Cardiac muscle cell (in vitro differentiated cells and primary cell): ENCODE measurements around the gene APOC4. TPM values are rescaled to one million over a fixed set of nuclear protein-coding genes. Genes with fewer than 3 reads are reported as not detected.

Source experiments
- DNase-seq, 2 donors: peaks; one replicate each; pipeline versions ENCODE4 v3.0.0 to v3.0.0-alpha.2; 2010 to 2017; ENCODE audit warnings: low read depth in 1 of 2, low spot score in 1 of 2
- H3K27ac ChIP-seq: fragments of 200-600 bp; sonication (generic); 2 replicates; pipeline ENCODE4 v1.5.1; 2016
- H3K27me3 ChIP-seq: fragments of 200-600 bp; sonication (generic); 2 replicates; pipeline ENCODE4 v1.6.0; 2016; ENCODE audit warnings: control low read depth
- H3K36me3 ChIP-seq: fragments of 200-600 bp; sonication (generic); 2 replicates; pipeline ENCODE4 v1.5.1; 2016; ENCODE audit warnings: control low read depth
- H3K4me1 ChIP-seq: fragments of 200-600 bp; sonication (generic); 2 replicates; pipeline ENCODE4 v1.8.1; 2017; ENCODE audit warnings: low read depth, mild to moderate bottlenecking, mixed run types
- H3K4me3 ChIP-seq: fragments of 200-600 bp; sonication (generic); 2 replicates; pipeline ENCODE4 v1.5.1; 2016; ENCODE audit warnings: mild to moderate bottlenecking
- H3K9me3 ChIP-seq: fragments of 200-600 bp; sonication (generic); 2 replicates; pipeline ENCODE4 v1.5.1; 2017; ENCODE audit warnings: low read depth, mild to moderate bottlenecking, control low read depth
- CTCF ChIP-seq: IDR thresholded peaks from 2 replicates; pipeline ENCODE4 v1.5.1; 2012; ENCODE audit warnings: low read depth, mild to moderate bottlenecking, low read length
- polyA plus RNA-seq: library from polyadenylated mRNA; unstranded; fragments of >200 nt; fragmentation: Nextera tagmentation; extraction: Ambion mirVana; gene quantifications from 2 replicates; pipeline ENCODE4 v1.2.1, GENCODE V29; 2016
- total RNA-seq: library from RNA; depleted of rRNA; stranded (reverse); fragments of >200 nt; gene quantifications from 2 replicates; pipeline ENCODE4 v1.2.3, GENCODE V29; 2016

The APOC4 gene
- total and polyA plus RNA-seq, 2 experiments from 2014 or later = not detected

DNA sequence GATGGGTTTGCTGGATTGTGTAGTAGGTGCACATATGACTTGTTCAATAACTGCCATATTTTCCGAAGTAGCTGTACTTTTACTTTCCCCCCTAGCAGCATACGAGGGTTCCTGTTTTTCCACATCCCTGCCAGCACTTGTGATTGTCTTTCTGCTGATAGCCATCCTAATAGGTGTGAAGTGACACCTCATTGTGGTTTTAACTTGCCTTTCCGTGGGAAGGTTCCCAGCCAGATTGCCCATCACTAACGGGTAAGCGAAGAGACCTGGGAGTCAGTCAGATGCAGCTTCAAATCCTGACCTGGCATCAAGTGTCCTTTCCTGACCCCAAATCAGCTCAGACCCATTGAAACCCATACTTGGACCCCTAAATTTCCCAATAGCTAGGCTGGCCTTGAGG is 17.7 kb downstream of the APOC4 start:
- no peak overlapping the region for H3K27ac ChIP-seq
- no peak for TF ChIP-seq CTCF

DNA sequence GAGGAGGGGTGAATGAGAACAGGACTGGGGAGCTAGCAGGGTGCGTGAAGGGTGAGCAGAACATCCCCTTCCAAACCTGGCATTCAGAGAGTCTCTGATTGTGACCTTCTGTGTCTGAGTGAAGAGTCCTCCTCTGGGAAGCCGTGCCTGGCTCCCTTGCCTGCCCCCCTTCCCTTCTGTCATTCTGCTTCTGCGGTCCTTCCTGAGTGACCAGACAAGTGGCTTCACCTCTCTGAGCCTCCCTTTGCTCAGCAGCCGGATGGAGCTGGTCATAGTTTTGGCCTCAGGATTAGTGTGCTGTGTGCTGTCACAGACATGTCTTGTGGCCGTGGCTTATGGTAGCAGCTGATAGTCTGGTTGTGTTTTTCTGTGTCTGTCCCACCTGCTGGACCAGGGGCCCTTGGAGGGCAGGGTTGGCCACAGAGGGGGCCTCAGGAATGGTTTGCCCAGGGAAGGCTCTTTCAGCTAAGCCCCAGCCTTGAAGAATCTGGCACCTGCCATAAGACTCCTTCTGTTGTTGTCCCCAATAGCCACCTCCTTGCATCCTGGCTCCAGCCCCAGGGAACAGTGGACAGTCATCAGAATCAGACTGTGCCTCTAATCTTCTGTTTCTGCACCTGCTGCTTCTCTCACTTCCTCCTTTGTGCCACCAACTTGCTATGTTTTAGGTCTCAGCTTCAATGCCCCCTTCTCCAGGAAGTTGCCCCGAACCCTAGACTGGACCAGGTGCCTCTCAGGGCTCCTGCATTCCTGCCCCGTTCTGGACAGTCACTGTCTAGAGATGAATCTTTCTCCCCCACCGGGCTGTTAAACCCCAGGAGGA is 19.1 kb downstream of the APOC4 start:
- no peak for TF ChIP-seq CTCF
- H3K36me3 ChIP-seq = peaks cover 8% of the 10 kb centered on the region
- H3K27me3 ChIP-seq = no peaks in the 10 kb centered on the region
- H3K9me3 ChIP-seq = no peaks in the 10 kb centered on the region
- no peak overlapping the region for H3K4me3 ChIP-seq
- peaks cover 8% of the 10 kb centered on the region for H3K4me1 ChIP-seq
- no peak for DNase-seq
- no peak overlapping the region for H3K27ac ChIP-seq

More for the DNA sequence above, 17.7 kb downstream of the APOC4 start:
- no peaks in the 10 kb centered on the region for H3K27me3 ChIP-seq
- H3K9me3 ChIP-seq = no peaks in the 10 kb centered on the region
- peaks cover 4% of the 10 kb centered on the region for H3K36me3 ChIP-seq
- H3K4me3 ChIP-seq = no peak overlapping the region
- DNase-seq = no peak
- peaks cover 9% of the 10 kb centered on the region for H3K4me1 ChIP-seq

DNA sequence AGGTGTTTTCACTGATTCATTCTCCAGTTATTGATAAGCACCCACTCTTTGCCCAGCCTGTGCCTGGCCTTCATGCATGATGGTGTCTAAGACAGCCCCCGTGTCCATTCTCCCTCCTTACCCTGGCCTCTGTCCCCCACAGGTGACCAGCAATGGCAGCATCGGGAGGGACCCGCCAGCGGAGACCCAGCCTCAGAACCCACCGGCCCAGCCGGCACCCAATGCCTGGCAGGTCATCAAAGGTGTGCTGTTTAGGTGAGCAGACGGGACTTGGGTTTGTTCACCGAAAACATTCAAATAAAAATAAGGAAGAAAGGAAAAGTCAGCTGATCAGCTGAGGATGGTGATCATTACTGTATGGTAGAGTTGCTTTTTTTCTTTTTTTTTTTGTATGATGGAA is 19.8 kb downstream of the APOC4 start:
- Histone ChIP-seq H3K4me3 (no peak overlapping the region), H3K36me3 (peaks cover 8% of the 10 kb centered on the region), H3K4me1 (peaks cover under 1% of the 10 kb centered on the region), H3K27me3 (no peaks in the 10 kb centered on the region), H3K9me3 (no peaks in the 10 kb centered on the region), H3K27ac (no peak overlapping the region)
- DNase-seq = no peak
- TF ChIP-seq CTCF = no peak

GRCh38 chr19:44968118-44968517 is 26.1 kb downstream of the APOC4 start:
- DNase-seq = no peak
- Histone ChIP-seq H3K9me3 (no peaks in the 10 kb centered on the region), H3K4me1 (no peaks in the 10 kb centered on the region), H3K27me3 (no peaks in the 10 kb centered on the region), H3K27ac (no peak overlapping the region), H3K36me3 (peaks cover 13% of the 10 kb centered on the region), H3K4me3 (no peak overlapping the region)
- no peak for TF ChIP-seq CTCF

DNA sequence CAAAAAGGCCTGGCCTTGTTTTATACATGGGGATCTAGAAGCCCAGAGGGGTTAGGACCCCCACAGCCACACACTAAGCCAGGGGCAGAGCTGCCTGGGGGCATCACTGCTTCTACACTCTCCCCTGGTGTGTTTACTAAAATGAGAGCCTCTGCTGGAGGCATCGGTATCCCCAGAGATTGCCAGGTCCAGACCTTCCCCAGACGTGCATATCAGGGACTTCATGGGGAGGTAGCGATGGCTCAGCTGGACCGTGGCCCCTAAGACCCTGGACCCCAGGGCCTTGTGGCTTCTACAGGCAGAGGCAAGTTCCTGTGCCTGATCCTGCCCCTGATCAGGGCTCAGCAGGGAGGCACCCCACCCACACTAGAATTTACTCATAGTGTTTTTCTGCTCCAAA is 26.6 kb downstream of the APOC4 start:
- Histone ChIP-seq H3K4me1 (no peaks in the 10 kb centered on the region), H3K27ac (no peak overlapping the region), H3K36me3 (peaks cover 17% of the 10 kb centered on the region), H3K27me3 (no peaks in the 10 kb centered on the region), H3K4me3 (no peak overlapping the region), H3K9me3 (no peaks in the 10 kb centered on the region)
- TF ChIP-seq CTCF = no peak
- DNase-seq = no peak
